H1 (cell line): Measurements from ENCODE around the gene RTN4IP1. TPM values are rescaled to one million over a fixed set of nuclear protein-coding genes. Genes with fewer than 3 reads are reported as not detected.

Experiments
- CTCF ChIA-PET: fragments of 300-600 bp; sonication (Branson Sonifier 250); formaldehyde crosslinking; loops from one replicate; lab custom pipeline; 2021; ENCODE audit not compliant: partially characterized antibody; lab: Charles Lee
- POLR2A ChIA-PET: fragments of 300-600 bp; sonication (Branson Sonifier 250); formaldehyde crosslinking; loops from one replicate; lab custom pipeline; 2021; ENCODE audit warnings: inconsistent platforms; ENCODE audit not compliant: partially characterized antibody; lab: Charles Lee
- DNase-seq, 2 experiments: peaks; one replicate each; pipeline versions ENCODE4 v3.0.0 to v3.0.0-alpha.2; 2010 to 2022; ENCODE audit warnings: low spot score in 2 of 2, low read depth in 1 of 2, mixed read lengths in 1 of 2
- FAIRE-seq: peaks from 2 replicates; lab custom pipeline; 2011; peaks lifted over from hg19 to GRCh38; lab: Jason Lieb, UNC
- H2AFZ ChIP-seq: 2 replicates; pipeline ENCODE4 v1.8.1; 2012; ENCODE audit warnings: low read length, inconsistent platforms
- H2AK5ac ChIP-seq: 2 replicates; pipeline ENCODE4 v1.6.1; 2013; ENCODE audit warnings: low read depth, low read length
- H2BK120ac ChIP-seq: replicated peaks from 2 replicates; pipeline ENCODE3; 2013; ENCODE audit warnings: low read depth, low read length, inconsistent platforms
- H2BK12ac ChIP-seq: 2 replicates; pipeline ENCODE4 v1.6.1; 2013; ENCODE audit warnings: low read depth, low read length
- H2BK15ac ChIP-seq: 2 replicates; pipeline ENCODE4 v1.6.1; 2013; ENCODE audit warnings: low read length
- H2BK20ac ChIP-seq: 2 replicates; pipeline ENCODE4 v1.6.1; 2013; ENCODE audit warnings: low read length
- H2BK5ac ChIP-seq: 2 replicates; pipeline ENCODE4 v1.6.1; 2013; ENCODE audit warnings: low read depth, low read length
- H3K14ac ChIP-seq: 2 replicates; pipeline ENCODE4 v1.6.1; 2013; ENCODE audit warnings: inconsistent platforms; ENCODE audit not compliant: insufficient read length
- H3K18ac ChIP-seq: 2 replicates; pipeline ENCODE4 v1.6.1; 2013; ENCODE audit warnings: low read length; ENCODE audit errors: extremely low read depth
- H3K23ac ChIP-seq: 2 replicates; pipeline ENCODE4 v1.6.1; 2013; ENCODE audit warnings: inconsistent platforms; ENCODE audit not compliant: insufficient read length
- H3K23me2 ChIP-seq: 2 replicates; pipeline ENCODE4 v1.6.1; 2013; ENCODE audit warnings: low read depth, low read length
- H3K27ac ChIP-seq: 2 replicates; pipeline ENCODE4 v1.6.1; 2011; ENCODE audit warnings: low read depth, low read length, inconsistent platforms
- H3K27me3 ChIP-seq, 4 experiments: replicated peaks in 1 of 4; 1 replicate in 1 of 4; 2 replicates in 3 of 4; pipeline versions ENCODE4 v1.6.1 to v1.8.1; 2011 to 2013; ENCODE audit warnings: low read length in 3 of 4, mild to moderate bottlenecking in 3 of 4, inconsistent platforms in 2 of 4, mixed read lengths in 2 of 4, moderate library complexity in 1 of 4; ENCODE audit not compliant: control insufficient read depth in 3 of 4, insufficient read depth in 3 of 4; ENCODE audit errors: extremely low read depth in 1 of 4
- H3K36me3 ChIP-seq, 4 experiments: 2 replicates each; pipeline versions ENCODE4 v1.6.1 to v1.8.1; 2011 to 2013; ENCODE audit warnings: mild to moderate bottlenecking in 4 of 4, low read length in 3 of 4, moderate library complexity in 2 of 4, control low read depth in 1 of 4, inconsistent platforms in 1 of 4; ENCODE audit not compliant: insufficient read depth in 4 of 4, control insufficient read depth in 2 of 4
- H3K4ac ChIP-seq: replicated peaks from 2 replicates; pipeline ENCODE3; 2013; ENCODE audit warnings: low read length, low read depth, mixed read lengths, inconsistent platforms; ENCODE audit not compliant: insufficient read length
- H3K4me1 ChIP-seq, 4 experiments: replicated peaks in 1 of 4; 1 replicate in 1 of 4; 2 replicates in 3 of 4; pipeline versions ENCODE4 v1.6.1 to v1.8.1; 2011 to 2013; ENCODE audit warnings: low read length in 3 of 4, inconsistent platforms in 2 of 4, mixed read lengths in 1 of 4; ENCODE audit not compliant: insufficient read depth in 4 of 4, control insufficient read depth in 3 of 4
- H3K4me2 ChIP-seq, 2 experiments: 2 replicates each; pipeline versions ENCODE4 v1.6.1 to v1.8.1; 2011 to 2013; ENCODE audit warnings: low read depth in 2 of 2, low read length in 2 of 2, control low read depth in 1 of 2, inconsistent platforms in 1 of 2, mild to moderate bottlenecking in 1 of 2; ENCODE audit not compliant: insufficient read depth in 1 of 2
- H3K4me3 ChIP-seq, 4 experiments: fragments of 200-600, 300-600 bp in 1 of 4; sonication (generic), shearing (Covaris generic), sonication (Bioruptor Twin) in 1 of 4; 2 replicates each; pipeline versions ENCODE4 v1.5.1 to v1.8.1; 2011 to 2016; ENCODE audit warnings: low read length in 4 of 4, low read depth in 3 of 4, control low read depth in 2 of 4, inconsistent platforms in 2 of 4, mild to moderate bottlenecking in 2 of 4, mixed read lengths in 1 of 4, moderate library complexity in 1 of 4; ENCODE audit not compliant: insufficient read depth in 2 of 4; ENCODE audit errors: extremely low read depth in 1 of 4
- H3K56ac ChIP-seq: replicated peaks from 2 replicates; pipeline ENCODE3; 2013; ENCODE audit warnings: low read depth, mild to moderate bottlenecking, mixed read lengths, low read length, inconsistent platforms; ENCODE audit not compliant: insufficient read length
- H3K79me1 ChIP-seq: 2 replicates; pipeline ENCODE4 v1.6.1; 2013; ENCODE audit warnings: low read depth, low read length, control low read depth
- H3K79me2 ChIP-seq, 2 experiments: 2 replicates each; pipeline versions ENCODE4 v1.6.1 to v1.8.1; 2012 to 2013; ENCODE audit warnings: low read length in 2 of 2, mild to moderate bottlenecking in 2 of 2, inconsistent platforms in 1 of 2; ENCODE audit not compliant: insufficient read depth in 2 of 2, control insufficient read depth in 1 of 2
- H3K9ac ChIP-seq, 4 experiments: replicated peaks in 1 of 4; 1 replicate in 1 of 4; 2 replicates in 3 of 4; pipeline versions ENCODE4 v1.6.1 to v1.8.1; 2011 to 2013; ENCODE audit warnings: low read depth in 3 of 4, low read length in 3 of 4, control low read depth in 2 of 4, mild to moderate bottlenecking in 2 of 4, moderate library complexity in 2 of 4, inconsistent platforms in 1 of 4; ENCODE audit errors: extremely low read depth in 1 of 4
- H3K9me3 ChIP-seq, 2 experiments: 2 replicates each; pipeline versions ENCODE4 v1.6.1 to v1.8.1; 2012 to 2013; ENCODE audit warnings: mild to moderate bottlenecking in 2 of 2, moderate library complexity in 2 of 2, control low read depth in 1 of 2, inconsistent platforms in 1 of 2, low read depth in 1 of 2, low read length in 1 of 2, mixed read lengths in 1 of 2; ENCODE audit not compliant: insufficient read depth in 2 of 2
- H4K20me1 ChIP-seq, 2 experiments: replicated peaks in 1 of 2; 2 replicates each; pipeline versions ENCODE3 to v1.8.1; 2011 to 2013; ENCODE audit warnings: inconsistent platforms in 2 of 2, low read length in 2 of 2, mild to moderate bottlenecking in 1 of 2; ENCODE audit not compliant: insufficient read depth in 2 of 2, control insufficient read depth in 1 of 2
- H4K5ac ChIP-seq: 2 replicates; pipeline ENCODE4 v1.6.1; 2013; ENCODE audit warnings: low read length, low read depth, mixed read lengths, inconsistent platforms; ENCODE audit not compliant: insufficient read length
- H4K8ac ChIP-seq: 2 replicates; pipeline ENCODE4 v1.8.0; 2013; ENCODE audit warnings: mild to moderate bottlenecking, moderate library complexity, low read length, inconsistent platforms; ENCODE audit not compliant: insufficient read depth; ENCODE audit errors: extremely low read depth
- H4K91ac ChIP-seq: replicated peaks from 2 replicates; pipeline ENCODE3; 2013; ENCODE audit warnings: low read length, mixed read lengths, inconsistent platforms; ENCODE audit not compliant: insufficient read length
- CREB1 ChIP-seq: IDR thresholded peaks from 2 replicates; pipeline ENCODE4 v1.6.1; 2012; ENCODE audit warnings: inconsistent platforms
- HDAC2 ChIP-seq, 2 experiments: fragments of 300-600 bp in 1 of 2; sonication (generic) in 1 of 2; IDR thresholded peaks; 2 replicates each; pipeline ENCODE4 v1.6.1; 2011 to 2012; ENCODE audit warnings: low read depth in 2 of 2, low read length in 2 of 2, mild to moderate bottlenecking in 2 of 2, moderate library complexity in 2 of 2, borderline replicate concordance in 1 of 2, inconsistent platforms in 1 of 2
- MAFK ChIP-seq: IDR thresholded peaks from 2 replicates; pipeline ENCODE4 v1.6.1; 2012; ENCODE audit warnings: low read depth, mild to moderate bottlenecking, improper control_type of control experiment, low read length
- SP1 ChIP-seq: IDR thresholded peaks from 2 replicates; pipeline ENCODE4 v1.6.1; 2011; ENCODE audit warnings: low read depth, low read length
- SP2 ChIP-seq: IDR thresholded peaks from 2 replicates; pipeline ENCODE4 v1.6.1; 2012; ENCODE audit warnings: mild to moderate bottlenecking, low read length, inconsistent platforms
- WGBS, 2 experiments: shearing (Covaris generic) in 1 of 2; methylation state at CpG; one replicate each; pipeline versions ENCODE4 v1.1.6 to v1.1.7; 2013 to 2015; ENCODE audit warnings: low lambda C conversion rate in 2 of 2, mixed read lengths in 2 of 2, inconsistent platforms in 1 of 2, low coverage in 1 of 2, missing lambda C conversion rate in 1 of 2; ENCODE audit not compliant: insufficient replicate concordance in 2 of 2, insufficient coverage in 1 of 2, insufficient read length in 1 of 2; ENCODE audit errors: extremely low coverage in 1 of 2, missing lambda C conversion rate in 1 of 2; 5-methylcytosine and 5-hydroxymethylcytosine counted together
- polyA plus RNA-seq, 7 experiments: library from polyadenylated mRNA; depleted of rRNA in 3 of 7; stranded (reverse) in 5 of 7; unstranded in 2 of 7; fragments of >200 nt in 5 of 7; fragments of 200-250 nt in 2 of 7; gene quantifications; 1 replicate in 5 of 7; 2 replicates in 1 of 7; 4 replicates in 1 of 7; pipeline versions ENCODE4 v1.2.1 to v1.2.3, GENCODE V29; 2011 to 2013; ENCODE audit warnings: missing spikeins in 2 of 7, mixed read lengths in 2 of 7
- total RNA-seq: library from RNA; stranded (reverse); fragmentation: NEBNext Ultra II Directional; extraction: Animal tissue kit (Norgen Biotek cat#: 25700); gene quantifications from 2 replicates; pipeline ENCODE4 v1.2.1, GENCODE V29; 2021

The RTN4IP1 gene
- total and polyA plus RNA-seq, 2 of the 8 experiments (the other 6 are each of a cell fraction or from before 2014, with no cell fraction given): 14.6 to 19.5 TPM

DNA sequence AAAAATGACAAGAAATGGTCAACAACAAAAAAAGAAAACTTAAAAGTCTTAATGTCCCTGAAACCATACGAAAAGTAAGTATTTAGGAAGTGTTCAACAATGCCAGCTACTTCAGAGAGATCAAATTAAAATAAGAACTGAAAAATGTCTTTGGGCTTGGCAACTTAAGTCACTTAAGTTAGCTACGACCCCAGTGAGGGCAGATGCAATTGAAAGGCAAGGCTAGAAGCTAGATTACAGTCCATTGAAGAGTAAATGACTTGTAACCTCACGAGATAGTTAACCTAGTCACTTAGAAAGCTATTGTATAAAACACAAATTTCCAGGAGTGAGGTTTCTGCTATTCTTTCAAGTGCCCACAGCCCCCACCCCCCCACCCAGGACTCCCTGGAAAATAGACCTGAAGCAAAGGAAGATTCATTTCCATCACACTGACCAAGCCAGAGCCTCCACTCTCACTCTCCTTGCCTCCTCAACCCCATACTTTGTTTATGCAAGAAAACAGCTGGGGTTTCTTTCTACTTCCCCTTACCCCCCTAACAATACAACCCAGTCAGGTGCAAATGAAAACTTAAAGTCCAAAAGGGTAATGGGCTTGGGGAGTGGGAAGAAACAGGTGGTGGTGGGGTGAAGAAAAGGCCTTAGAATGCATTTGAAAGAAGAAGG, 14.6 kb downstream of the RTN4IP1 start:
- Histone ChIP-seq H3K9me3 (no peaks in the 10 kb centered on the region), H3K4me3 (peak overlapping the region in 2 of 4 experiments; percentile 4 to 31; a peak in 3 of 8 replicates), H4K8ac (no peak overlapping the region), H4K20me1 (no peaks in the 10 kb centered on the region), H2BK15ac (no peak overlapping the region), H2BK20ac (no peak overlapping the region), H3K56ac (peak overlapping the region; percentile 34), H3K9ac (no peak overlapping the region), H3K4ac (no peak overlapping the region), H2BK12ac (no peak overlapping the region), H2BK5ac (peak overlapping the region; percentile 89; the same call in 1 of the 2 replicates), H2BK120ac (peak overlapping the region; percentile 80), H3K4me2 (peak overlapping the region; percentile 9 to 37; a peak in 3 of 4 replicates), H3K23ac (no peak overlapping the region), H4K91ac (no peak overlapping the region), H2AK5ac (no peak overlapping the region), H3K4me1 (peaks cover 9 to 20% (median 13%) of the 10 kb centered on the region in 4 experiments; a peak in 6 of 7 replicates), H3K79me2 (no peaks in the 10 kb centered on the region), H3K23me2 (no peaks in the 10 kb centered on the region), H3K14ac (no peak overlapping the region), H3K36me3 (peaks cover 0 to 13% (median 6%) of the 10 kb centered on the region in 4 experiments; a peak in 2 of 8 replicates), H3K18ac (no peak overlapping the region), H4K5ac (peak overlapping the region; percentile 66), H2AFZ (no peak overlapping the region), H3K27ac (peak overlapping the region; percentile 35; the same call in 1 of the 2 replicates), H3K27me3 (no peaks in the 10 kb centered on the region), H3K79me1 (no peaks in the 10 kb centered on the region)
- peak; percentile 76 for FAIRE-seq
- ChIA-PET POLR2A (interaction anchor here (0.6 to 1.7 kb wide), 8 partner anchors 10 to 652 kb away, joined by 3 to 8 read pairs (median 3); no protein-coding TSS in a partner anchor), CTCF (interaction anchor here (0.6 to 1.3 kb wide), 6 partner anchors 13 to 365 kb away, joined by 3 to 5 read pairs (median 4); no protein-coding TSS in a partner anchor)
- 1% methylated on average over 3 of the region's 3 CpGs; no CpG with 5 or more reads in 1 of the 2 experiments for WGBS, 2 experiments
- peak in 1 of 2 experiments; percentile 69 for DNase-seq
- no peak for TF ChIP-seq CREB1
- peak; percentile 41 to 96; a peak in 2 of 4 replicates for TF ChIP-seq HDAC2 (IDR thresholded peaks at IDR 0.05; ENCODE audit: borderline replicate concordance in 1 of 2, low read depth in 2 of 2, low read length in 2 of 2)
- TF ChIP-seq MAFK: no peak
- peak; percentile 36; the same call in 1 of the 2 replicates for TF ChIP-seq SP1
- TF ChIP-seq SP2: no peak
